HG03342 (cell line): ENCODE data around the gene MAPK12.

Experiments
- ATAC-seq: cut with Tn5 transposase; IDR thresholded peaks from one replicate; pipeline ENCODE4 v1.9.1; 2021; ENCODE audit warnings: mild to moderate bottlenecking, moderate library complexity; ENCODE audit not compliant: unreplicated experiment

MAPK12 gene

DNA sequence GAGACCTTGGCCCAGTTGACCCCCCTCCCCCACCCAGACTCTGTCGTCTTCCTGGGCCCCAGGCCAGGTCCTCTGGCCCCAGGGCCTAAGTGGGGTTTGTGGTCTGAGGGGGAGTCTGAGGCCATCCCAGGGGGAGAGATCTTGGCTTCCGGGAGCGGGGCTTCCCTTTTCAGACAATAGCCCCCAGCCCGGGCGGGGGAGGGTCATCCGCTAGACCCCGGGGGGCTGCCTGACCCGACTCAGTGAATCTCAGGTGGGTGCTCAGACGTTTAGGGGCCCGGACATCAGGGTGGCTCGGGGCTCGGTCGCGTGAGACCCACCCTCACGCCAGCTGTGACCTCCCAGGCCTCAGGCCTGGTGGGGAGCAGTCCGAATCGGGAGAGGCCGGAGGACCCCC, 8.1 kb upstream of the MAPK12 start:
- no peak for ATAC-seq

DNA sequence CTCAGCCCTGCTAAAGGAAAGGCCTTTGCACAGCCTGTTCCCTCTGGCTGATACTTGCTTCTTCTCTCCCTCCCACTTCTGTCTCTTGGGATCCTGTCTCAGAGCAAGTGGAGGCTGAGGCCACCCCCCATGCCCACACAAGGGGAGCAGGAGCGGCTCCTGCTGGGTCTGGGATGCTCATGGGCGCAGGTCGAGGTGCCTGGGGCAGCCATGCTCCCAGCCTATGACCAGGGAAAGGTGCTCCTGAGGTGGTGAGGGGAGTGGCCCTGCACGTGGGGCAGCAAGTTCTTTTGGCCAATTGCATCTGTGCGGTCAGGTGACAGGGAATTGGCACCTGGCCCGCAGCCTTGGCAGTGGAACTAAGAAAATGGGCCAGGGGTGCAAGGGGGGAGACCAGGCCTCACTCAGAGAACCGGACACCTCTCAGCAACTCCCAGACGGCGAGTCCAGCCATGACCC, 7.2 kb upstream of the MAPK12 start:
- ATAC-seq, result no peak

DNA sequence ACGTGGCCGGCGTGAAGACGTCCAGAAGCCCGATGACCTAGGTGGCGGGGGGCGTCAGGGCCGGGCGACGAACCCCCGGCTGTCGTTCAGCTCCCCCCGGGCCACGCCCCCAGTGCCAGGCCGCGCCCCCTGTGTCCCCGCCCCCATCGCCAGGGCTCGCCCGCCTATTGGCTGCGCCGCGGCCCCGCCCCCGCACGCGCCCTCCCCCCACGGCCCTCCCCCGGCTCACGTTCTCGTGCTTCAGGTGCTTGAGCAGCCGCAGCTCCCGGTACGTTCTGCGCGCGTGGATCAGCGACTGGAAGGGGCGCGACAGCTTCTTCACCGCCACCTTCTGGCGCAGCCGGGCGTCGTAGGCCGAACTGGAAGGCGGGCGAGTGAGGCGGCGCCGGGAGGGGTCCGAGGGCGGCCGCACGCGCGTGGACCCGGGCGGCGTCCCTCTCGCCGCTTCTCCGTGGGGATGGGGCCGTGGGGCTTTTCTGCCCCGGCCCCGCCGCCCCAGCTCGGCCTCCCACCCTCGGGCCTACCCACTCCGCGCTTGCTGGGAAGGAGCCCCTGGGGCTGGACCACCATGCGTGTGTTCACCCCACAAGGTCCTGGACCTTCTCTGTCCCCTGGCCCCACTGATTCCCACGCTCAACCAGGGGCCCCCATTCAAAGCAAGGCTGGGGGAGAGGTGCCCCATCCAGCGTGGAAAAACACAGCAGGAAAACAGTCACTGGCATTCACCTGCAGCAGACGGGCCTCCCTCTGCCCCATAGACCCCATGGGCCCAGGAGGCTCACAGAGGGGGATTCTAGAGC, 6.3 kb upstream of the MAPK12 start:
- no peak for ATAC-seq

DNA sequence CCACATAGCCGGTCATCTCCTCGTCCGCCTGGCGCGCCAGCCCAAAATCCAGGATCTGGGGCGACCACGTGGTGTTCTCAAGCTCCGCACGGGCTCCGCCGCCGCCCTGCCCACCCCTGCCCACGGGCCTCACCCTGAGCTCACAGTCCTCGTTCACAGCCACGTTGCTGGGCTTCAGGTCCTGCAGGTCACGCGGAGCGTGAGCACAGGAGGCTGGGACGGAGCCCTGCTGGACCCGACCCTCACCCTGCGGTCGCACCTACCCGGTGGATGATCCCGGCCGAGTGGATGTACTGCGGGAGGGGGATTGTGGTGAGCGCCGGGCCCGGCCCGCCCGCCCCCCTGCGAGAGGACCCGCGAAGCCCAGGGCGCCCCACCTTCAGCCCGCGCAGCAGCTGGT, 5.5 kb upstream of the MAPK12 start:
- ATAC-seq, result no peak

DNA sequence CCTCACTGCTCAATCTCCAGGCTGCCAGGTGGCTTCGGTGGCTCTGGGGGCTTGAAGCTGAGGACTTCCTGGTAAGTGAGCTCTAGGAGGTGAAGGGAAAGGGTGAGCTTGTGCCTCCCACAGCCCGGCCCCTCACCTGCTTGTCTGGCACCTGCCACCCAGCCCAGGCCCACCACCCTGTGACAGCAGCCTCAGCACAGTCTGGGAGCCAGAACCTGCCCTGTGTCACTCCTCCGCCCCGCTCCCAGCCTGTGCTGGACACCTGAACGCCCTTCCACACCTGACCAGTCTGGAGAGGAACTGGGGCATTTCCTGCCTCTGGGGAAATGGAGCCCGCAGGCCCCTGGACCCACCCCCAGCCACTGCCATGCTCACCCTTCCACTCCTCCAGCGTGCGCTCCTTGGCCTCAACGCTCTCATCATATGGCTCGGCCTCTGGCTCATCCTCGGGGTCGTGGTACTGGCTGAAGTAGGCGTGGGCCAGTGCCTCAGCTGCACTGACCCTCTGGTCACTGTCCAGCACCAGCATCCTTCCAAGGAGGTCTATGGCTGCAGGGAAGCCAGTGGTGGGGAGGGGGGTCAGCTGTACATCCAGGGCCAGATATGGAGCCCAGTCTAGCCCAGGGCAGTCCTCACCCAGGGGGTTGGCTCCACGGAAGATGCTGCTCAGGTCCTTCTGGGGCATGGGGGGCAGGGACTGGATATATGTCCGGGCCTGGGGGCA, 3.6 kb upstream of the MAPK12 start:
- no peak for ATAC-seq

DNA sequence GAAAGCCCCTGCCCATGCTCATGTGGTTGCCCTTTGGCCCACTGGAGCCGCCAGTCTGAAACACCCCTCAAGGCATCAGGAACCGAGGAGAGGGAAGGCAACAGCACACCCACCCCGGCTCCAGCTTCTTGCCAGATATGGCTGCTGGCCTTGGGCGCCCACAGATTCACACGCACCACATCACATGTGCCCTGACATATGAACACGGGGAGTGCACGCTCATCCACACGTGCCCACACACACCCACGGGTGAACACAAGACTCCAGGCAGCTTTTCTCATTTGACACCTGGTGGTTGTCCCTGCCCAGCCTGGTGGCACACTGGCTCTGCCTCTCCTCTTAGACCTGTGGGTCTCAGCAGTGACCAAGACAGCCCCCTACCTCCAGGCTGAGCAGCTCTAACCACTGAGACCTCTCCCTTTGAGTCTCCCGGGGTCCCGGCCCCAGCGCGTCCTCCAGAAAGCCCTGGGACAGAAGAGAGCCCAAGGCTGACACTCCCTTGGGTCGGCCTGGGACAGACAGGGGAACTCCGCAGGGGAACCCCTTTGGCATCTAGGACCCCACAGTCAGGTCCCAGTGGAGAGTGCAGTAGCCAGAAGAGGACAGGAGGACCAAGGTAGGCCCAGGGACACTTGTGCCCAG, 2.7 kb upstream of the MAPK12 start:
- ATAC-seq, result no peak

DNA sequence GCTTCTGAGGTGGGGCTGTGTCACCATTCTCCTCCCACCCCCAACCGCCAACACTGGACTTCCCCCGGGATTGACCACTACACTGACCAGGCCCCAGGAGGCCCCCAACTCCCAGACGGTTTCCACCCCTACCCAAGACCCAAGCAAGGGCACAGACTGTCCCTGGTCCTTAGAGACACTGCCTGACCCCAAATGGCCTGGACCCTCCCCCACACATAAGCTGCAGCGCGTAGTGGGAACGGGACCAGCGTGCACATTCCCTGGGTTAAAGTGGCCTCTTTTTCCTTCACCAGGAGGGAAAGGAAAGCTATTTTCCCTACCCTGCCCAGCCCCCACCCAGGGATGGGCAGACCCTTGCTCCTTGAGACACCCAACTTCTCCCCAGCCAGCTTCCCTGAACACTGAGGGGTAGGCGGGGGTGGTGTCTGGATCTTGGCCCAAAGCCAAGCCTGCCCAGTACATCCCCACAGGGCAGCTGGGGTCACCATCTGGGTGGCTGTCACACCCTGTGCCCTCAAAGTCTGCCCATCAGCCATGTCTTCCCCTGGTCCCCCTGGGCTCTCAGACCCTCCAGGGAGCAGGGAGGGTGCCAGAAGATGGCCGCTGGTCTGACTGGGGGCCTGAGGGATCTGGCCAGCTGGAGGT, 1.6 kb upstream of the MAPK12 start:
- ATAC-seq, result no peak

DNA sequence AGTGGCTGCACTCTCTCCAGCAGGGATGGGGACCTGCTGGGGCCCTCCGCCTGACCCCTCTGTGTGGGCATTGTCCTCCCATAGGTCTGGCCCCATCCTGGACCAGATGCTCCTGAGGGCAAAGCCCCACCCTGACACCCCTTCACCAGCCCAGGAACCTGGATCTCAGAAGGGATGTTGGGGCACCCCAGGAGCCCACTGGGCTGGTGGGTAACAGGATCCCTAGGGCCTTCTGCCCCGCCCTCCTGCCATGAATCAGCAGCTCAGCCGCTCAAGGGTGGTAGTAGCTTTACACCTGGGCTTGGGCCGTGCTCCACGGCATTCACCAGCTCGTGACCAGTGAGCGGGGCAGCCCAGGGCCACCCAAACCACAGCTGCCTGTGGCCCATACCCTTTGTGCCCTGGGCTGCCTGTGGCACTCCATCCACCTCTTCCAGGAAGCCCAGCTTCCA, 1.0 kb upstream of the MAPK12 start:
- no peak for ATAC-seq

DNA sequence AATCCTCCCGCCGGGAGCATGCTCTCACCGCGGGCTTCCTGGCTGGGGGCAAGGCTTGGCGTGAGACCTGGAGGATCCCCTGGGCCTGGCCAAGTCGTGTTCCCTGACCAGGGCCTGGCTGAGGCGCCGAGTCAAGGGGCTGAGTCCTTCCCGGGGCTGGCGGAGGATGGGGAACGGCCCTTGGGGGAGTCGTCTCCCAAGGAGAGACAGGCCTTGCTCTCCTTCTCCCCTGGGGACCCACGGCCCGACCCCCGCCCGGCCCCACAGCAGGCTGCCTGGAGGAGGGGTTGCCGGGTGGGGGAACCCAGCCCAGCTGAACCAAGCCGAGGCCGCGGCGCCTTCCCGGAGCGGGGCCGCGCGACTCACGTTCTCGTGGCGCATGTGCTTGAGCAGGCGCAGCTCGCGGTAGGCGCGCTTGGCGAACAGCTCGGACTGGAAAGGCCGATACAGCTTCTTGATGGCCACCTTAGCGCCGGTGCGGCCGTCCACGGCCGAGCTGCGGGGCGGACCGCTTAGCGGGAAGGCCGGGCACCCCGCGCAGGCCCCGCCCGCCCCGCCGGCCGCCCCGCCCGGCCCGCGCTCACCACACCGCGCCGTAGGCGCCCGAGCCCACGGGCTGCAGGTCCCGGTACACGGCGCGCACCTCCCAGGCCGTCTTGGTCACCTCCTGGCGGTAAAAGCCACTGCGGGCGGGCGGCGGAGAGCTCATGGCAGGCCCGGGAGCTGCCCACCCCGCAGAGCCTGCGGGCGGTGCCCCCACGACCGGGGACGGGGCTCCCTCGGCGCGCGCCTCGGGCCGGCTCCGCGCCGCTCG, 475 bp downstream of the MAPK12 start:
- no peak for ATAC-seq

DNA sequence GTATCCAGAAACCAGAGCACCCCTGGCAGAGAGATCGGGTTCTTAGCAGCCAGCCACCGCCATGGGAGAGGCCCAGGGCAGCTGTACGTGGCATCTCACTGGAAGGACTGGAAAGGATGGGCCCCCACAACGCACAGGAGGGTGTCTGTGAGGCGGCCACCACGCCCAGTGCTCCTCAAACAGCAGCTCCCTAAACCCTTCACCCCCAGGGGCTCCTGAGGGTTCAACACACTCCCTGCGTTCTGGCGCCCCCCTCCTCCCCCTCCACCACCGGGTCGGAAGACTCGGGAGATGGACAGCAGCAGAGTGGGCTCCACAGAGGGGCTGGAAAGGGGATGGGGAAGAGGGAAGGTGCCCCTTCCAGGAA, 1.1 kb downstream of the MAPK12 start:
- no peak for ATAC-seq

DNA sequence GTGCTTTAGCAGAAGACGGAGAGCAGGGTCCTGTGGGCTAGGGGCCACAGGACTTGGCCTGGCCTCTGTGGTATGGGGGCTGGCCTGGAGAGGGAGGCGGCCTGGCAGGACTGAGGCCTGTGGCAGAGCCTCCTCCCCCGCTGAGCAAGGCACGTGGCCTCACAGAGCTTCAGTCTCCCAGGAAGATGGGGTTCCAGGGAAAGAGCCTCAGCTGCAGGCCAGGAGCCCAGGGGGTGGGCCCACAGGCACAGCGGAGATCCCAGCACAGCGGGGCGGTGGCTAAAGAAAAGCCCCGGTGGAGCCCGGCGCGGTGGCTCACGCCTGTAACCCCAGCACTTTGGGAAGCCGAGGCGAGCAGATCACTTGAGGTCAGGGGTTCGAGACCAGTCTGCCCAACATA, 2.2 kb downstream of the MAPK12 start:
- ATAC-seq, result no peak

DNA sequence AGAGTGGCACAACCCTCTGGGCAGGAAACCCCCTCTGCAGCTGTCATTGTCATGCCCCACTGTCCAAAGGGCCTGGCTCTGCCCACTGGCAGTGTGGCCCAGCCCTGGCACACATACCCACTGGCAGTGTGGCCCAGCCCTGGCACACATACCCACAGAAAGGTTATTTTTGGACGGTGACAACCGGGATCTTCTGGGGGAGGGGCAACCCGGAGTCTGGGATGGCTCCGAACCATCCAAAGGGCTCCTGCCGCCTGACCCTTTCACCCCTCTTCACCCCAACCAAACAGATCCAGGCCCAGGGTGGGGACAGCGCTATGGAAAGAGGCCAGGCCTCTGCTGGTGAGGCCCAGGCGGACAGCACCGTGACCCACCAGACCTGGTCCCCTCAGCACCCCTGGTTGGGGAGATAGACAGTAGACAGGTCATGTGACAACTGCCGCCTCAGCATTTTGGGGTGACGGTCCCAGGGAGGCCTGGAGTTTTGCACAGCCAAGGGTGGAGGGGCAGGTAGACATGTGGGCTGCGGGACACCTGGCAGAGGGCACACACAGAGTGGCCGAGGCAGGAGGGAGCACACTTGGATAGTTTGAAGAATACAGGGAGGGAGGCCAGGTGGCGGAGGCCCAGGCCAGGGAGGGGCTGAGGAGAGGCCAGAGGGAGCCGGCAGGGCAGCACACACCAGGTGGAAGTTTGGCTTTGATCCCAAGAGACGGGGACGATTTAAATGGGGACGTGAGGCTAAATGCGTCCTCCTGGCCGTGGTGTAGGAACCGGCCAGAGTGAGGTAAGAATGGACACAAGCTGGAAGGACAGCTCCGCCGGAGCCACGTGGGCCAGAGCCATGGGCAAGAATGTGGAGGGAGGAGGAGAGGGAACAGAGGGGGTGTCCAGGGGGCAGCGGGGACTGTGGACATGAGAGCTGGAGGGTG, 2.9 kb downstream of the MAPK12 start:
- ATAC-seq, result no peak

DNA sequence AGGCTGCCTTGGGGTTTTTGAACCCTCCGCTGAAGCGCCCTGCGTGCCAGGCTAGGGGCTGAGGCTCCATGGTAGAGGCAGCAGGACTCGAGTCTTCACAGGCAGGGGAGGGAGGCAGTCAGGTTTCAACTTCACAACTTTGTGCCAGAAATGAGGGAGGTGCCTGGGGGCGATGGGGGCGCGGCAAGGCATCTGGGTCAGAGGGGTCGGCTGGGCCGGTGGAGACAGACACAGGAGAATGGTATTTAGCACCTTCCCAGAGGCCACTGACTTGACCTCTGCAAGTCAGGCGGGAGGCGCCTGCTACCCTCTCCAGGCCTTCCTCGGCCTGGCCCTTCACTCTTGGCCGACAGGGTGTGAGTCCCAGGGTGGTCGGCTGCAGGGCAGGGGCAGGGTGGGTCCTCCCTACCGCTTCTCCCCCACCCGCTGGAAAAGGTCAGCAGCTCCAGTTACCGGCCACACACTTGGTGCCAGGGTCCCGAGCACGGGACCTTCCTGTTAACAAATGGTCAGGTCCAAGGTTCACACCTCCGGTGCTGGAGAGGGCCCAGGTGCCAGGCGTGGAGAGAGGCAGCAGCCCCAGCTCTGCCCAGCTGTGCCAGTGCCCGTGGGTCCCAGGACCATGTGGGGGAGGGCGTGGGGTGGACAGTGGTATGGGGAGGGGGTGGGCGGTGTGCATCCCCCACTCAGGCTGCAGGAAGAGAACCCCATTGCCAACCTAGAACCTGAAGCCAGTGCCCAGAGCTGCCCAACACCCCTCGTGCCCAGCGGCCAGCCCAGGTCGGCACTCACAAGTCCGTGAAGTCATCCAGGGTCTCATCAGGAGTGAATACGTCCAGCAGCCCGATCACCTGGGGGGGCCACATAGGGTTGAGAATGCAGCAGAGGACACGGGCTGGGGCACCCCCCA, 3.8 kb downstream of the MAPK12 start:
- no peak for ATAC-seq

DNA sequence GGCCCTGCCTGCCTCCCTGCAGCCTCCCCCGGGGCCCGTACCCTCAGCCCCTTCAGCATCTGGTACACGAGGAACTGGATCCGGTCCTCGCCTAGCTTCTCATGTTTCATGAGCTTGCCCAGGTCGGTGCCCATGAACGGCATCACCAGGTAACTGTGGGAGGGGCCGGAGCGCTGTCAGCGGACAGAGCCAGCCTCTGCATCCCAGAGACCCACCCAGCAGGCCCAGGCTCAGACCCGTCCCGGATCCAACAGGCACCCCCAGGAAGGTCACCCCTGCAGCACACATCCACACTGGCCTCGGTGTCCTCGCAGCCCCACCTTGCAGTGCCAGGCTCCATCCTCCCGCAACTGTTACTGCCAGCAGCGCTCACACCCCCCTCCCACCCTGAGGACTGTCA, 4.4 kb downstream of the MAPK12 start:
- ATAC-seq, result no peak

DNA sequence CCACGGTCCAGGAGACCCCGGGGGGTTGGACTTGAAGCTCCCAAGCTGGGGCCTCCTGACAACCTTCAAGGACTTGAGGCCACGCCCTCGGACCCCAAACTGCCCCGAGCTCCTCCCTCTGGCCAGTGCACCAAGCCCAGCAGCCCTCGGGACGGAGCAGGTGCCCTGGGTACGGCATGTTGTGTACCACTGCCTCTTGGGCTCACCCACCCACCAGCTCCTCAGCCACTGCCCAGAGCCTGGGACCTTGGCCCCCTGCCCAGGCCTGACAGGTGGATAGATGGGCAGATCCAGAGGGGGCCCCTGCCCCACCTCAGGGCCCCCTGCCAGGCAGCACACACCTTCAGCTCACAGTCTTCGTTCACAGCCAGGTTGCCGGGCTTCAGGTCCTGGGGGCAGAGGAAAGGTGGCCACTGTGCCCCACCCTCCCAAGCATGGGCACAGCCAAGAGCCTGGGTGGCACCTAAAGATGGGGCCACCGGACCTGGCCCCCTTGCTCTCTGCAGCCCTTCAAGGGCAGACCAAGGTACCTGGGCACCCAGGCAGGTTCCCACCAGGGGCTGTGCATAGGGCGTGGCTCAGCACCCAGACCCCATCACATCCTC, 5.1 kb downstream of the MAPK12 start:
- ATAC-seq, result no peak

DNA sequence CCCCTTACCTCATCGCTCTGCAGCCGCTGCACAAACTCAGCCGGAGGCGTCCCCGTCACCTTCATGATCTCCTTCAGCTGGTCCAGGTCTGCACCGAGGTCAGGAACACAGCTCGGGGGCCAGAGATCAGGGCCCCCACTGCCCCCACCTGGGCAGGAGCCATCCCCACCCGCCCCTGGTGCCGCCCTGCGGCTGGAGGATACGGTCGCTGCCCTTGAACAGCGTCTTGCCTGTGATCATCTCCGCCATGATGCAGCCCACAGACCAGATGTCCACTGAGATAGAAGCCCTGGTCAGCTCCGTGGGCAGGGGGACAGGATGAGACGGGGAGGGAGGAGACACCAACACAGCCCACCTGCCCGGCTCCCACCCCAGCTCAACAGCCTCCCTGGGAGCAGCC, 5.9 kb downstream of the MAPK12 start:
- ATAC-seq, result no peak

DNA sequence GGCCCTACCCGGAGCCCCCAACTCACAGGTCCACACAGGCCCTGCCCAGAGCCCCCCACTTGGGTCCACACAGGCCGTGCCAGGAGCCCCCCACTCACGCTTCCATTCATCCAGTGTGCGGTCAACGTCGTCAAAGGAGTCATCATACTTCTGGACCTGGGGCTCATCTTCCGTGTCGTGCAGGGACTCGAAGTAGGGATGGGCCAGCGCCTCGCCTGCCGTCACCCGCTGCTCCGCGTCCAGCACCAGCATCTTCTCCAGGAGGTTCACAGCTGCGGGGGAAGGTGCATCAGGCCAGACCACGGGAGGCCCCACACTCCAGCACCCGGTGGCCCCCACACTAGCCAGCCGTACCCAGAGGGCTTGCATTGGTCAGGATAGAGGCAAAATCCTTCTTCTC, 6.4 kb downstream of the MAPK12 start:
- ATAC-seq, result no peak

DNA sequence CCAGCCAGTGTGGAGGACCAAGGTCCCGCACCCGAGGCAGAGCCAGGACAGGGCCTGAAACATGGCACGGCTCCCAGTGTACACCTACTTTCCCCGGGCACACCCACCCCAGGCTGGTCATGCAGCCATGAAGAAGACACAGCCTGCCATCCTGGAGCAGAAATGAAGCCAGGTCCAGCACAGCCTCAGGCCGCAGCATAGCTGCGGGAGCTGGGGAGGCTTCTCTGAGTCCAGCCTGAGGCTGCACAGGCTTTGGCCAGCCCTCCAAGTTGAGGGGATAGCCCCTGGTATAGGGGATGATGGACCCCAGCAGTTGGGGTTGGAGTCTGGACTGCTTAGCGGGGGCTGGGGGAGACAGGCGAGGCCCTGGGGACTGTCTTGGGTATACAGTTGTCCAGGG, 7.5 kb downstream of the MAPK12 start:
- no peak for ATAC-seq
